GM21447 (cell line): ENCODE results near the gene MRPS30.
"Not testable (repeated sequence)": the region's sequence is repeated elsewhere in the genome, so short reads cannot be mapped to it uniquely, and the experiment has no call there.

Experiments used
- ATAC-seq: cut with Tn5 transposase; IDR thresholded peaks from one replicate; pipeline ENCODE4 v1.9.1; 2021; ENCODE audit not compliant: unreplicated experiment

Gene MRPS30

GRCh38 chr5:44814761-44815160 is 6.0 kb downstream of the MRPS30 start:
- no peak for ATAC-seq

GRCh38 chr5:44821164-44821563 is 12.4 kb downstream of the MRPS30 start:
- no peak for ATAC-seq

- not testable (repeated sequence) for ATAC-seq
Measured at GRCh38 chr5:44824662-44825061, 15.9 kb downstream of the MRPS30 start.

GRCh38 chr5:44827681-44828080 is 18.9 kb downstream of the MRPS30 start:
- no peak for ATAC-seq

- no peak for ATAC-seq
Measured at GRCh38 chr5:44828719-44829118, 20.0 kb downstream of the MRPS30 start.

- no peak for ATAC-seq
Measured at GRCh38 chr5:44830951-44831350, 22.2 kb downstream of the MRPS30 start.

DNA sequence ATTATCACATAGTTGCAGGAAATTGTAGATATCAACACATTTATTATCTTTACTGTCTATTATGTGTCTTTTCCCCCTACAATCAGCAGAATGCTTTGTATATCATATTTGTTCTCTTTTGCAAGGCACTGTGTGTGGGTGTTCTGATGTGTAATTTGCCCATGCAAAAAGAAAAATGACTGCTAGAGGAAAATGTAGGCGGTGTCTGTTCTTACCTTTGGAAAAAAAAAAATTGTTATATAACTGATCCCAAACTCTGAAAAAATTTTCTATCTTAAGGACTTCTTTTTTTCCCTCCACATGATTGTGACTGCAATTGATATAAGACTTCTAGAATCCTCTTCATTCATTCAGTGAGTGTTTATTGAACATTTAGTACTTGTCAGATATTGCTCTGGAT is 24.5 kb downstream of the MRPS30 start:
- ATAC-seq: no peak

GRCh38 chr5:44835693-44836092 is 26.9 kb downstream of the MRPS30 start:
- no peak for ATAC-seq

DNA sequence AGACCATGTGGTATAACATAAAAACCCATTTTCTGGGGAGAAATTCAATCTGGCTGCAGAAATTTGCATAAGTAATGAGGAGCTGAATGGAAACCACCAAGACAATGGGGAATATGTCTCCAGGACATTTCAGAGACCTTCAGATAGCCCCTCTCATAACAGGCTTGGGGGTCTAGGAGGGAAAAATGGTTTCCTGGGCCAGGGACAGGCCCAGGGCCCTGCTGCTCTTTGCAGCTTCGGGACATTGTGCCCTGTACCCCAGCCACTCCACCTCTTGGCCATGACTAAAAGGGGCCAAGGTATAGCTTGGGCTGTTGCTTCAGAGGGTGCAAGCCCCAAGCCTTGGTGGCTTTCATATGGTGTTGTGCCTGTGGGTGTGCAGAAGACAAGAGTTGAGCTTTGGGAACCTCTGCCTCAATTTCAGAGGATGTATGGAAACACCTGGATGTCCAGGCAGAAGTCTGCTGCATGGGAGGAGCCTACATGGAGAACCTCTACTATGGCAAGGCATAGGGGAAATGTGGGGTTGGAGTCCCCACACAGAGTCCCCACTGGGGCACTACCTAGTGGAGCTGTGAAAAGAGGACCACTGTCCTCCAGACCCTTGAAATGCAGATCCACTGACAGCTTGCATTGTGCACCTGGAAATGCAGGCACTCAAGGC is 30.4 kb downstream of the MRPS30 start:
- no peak for ATAC-seq

DNA sequence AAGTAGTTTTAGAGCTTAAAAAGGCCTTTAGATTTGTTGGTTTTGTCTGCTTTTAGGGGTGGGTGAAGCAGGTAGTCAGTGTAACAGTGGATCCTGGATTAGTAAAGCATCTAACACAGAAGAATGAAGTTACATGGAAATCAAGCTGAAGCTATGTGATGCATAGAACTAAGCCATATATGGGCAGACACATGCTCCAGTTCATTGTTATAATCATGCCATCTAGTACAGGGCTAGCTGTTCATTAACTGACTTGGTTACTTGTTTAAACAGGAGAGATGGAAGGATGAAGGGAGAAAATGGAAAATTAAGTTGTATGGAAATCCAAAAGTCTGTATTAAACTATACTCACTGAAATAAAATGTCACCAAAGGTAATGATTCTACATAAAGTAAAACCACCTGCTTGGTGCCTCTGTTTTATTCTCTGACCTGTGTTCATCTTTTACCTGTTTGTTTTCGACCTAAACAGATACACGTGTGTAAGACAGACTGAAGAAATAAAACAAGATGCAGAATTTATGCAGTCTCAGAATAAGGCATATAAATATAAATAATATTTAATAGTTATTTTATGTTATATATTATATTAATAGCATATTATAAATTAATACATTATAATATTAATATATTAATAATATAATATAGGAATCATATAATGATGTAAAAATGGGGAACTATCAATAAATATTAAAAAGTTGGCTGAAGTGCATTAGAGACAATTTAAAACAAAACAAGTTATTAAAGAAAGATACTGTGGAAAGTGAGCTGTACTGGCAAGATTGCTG is 33.9 kb downstream of the MRPS30 start:
- no peak for ATAC-seq

DNA sequence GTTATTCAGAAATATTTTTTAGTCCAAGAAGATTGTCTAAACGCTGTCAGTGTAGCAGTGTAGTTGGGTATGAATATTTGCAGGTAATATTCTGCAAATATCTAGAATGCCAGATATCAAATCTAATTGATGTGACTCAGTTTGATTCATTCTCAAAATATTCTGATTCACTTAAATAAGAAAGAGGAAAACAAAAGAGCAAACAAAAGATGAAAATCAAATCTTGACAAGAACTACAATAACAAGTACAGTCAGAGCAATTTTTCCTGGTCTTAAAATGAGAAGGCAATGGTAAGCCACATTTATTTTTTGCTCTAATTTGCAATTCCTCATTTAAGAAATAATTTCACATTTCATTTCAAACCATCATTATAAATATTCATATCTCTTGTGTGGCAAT is 36.0 kb downstream of the MRPS30 start:
- no peak for ATAC-seq

- no peak for ATAC-seq
Measured at GRCh38 chr5:44845777-44846176, 37.0 kb downstream of the MRPS30 start.

DNA sequence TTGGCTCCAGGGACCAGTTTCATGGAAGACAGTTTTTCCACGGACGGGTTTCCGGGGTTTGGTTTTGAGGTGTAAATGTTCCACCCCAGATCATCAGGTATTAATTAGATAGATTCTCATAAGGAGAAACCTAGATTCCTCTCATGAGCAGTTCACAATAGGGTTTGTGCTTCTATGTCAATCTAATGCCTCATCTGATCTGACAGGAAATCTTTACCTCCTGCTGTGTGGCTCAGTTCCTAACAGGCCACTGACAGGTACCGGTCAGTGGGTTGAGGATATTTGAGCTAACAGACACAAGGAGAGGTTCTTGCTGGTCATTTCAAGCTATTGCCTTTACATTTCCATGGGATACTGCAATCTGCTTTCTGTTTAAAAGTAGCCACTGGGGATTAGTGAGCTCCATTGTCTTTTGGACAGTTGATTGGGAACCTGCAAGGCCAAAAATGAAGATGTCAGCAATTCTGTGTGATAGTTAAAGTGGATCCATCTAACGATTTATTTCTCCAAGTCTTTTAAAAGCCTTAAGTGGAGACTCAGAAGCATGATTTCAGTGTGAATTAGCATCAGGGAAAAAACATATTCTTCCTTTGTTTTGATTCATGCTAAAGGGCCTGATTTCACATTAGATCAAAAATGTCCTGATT is 38.6 kb downstream of the MRPS30 start:
- no peak for ATAC-seq

- ATAC-seq: no peak
Measured at GRCh38 chr5:44860267-44860666, 51.5 kb downstream of the MRPS30 start.

DNA sequence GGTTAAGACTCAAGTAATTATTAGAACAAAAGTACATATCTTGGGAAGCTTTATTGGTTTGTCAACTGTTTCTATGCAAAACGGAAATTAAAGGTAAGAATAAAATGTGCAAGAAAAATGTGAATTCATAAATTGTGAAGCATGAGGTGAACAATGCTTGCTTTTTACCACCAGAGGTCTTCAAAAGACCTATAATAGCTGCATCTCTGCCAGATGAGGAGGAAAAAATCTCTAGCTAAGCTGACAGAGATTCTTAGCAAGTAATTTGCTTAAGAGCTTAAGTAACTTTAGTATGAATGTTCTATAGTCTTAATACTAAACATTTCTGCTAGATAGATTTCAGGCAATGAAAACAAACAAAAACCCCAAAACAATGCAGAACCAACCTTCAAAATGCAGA is 54.1 kb downstream of the MRPS30 start:
- peak; percentile 58 for ATAC-seq
